Loucy (cell line): ENCODE data around the gene BACH2.

ENCODE experiments used
- H2AFZ ChIP-seq: fragments of 200-600 bp; sonication (generic); 2 replicates; pipeline ENCODE4 v1.6.0; 2016; ENCODE audit warnings: antibody characterized with exemption, mild to moderate bottlenecking, low read length, moderate library complexity
- H3F3A ChIP-seq: fragments of 200-600 bp; 2 replicates; pipeline ENCODE4 v1.6.0; 2016; ENCODE audit warnings: antibody characterized with exemption, low read depth, mild to moderate bottlenecking
- H3K27me3 ChIP-seq: fragments of 200-600 bp; sonication (generic); 2 replicates; pipeline ENCODE4 v1.6.1; 2014; ENCODE audit warnings: low read length, mild to moderate bottlenecking; ENCODE audit not compliant: insufficient read depth, poor library complexity, severe bottlenecking
- H3K36me3 ChIP-seq: fragments of 200-600 bp; sonication (generic); 2 replicates; pipeline ENCODE4 v1.6.1; 2016; ENCODE audit warnings: low read length; ENCODE audit not compliant: insufficient read depth
- H3K4me1 ChIP-seq: fragments of 200-600 bp; sonication (generic); 2 replicates; pipeline ENCODE4 v1.5.1; 2014; ENCODE audit warnings: low read length, mild to moderate bottlenecking; ENCODE audit not compliant: insufficient read depth, poor library complexity, severe bottlenecking
- H3K4me2 ChIP-seq: fragments of 200-600 bp; sonication (generic); 2 replicates; pipeline ENCODE4 v1.6.0; 2014; ENCODE audit warnings: antibody characterized with exemption, low read length, low read depth, mild to moderate bottlenecking; ENCODE audit not compliant: poor library complexity, severe bottlenecking
- H3K4me3 ChIP-seq: fragments of 200-600 bp; sonication (generic); 2 replicates; pipeline ENCODE4 v1.5.1; 2014; ENCODE audit warnings: low read length, mild to moderate bottlenecking, mixed read lengths; ENCODE audit not compliant: poor library complexity, severe bottlenecking
- H3K79me2 ChIP-seq: fragments of 200-600 bp; sonication (generic); 2 replicates; pipeline ENCODE4 v1.6.1; 2014; ENCODE audit warnings: low read length; ENCODE audit not compliant: insufficient read depth
- H3K9ac ChIP-seq: fragments of 200-600 bp; sonication (generic); 2 replicates; pipeline ENCODE4 v1.6.0; 2014; ENCODE audit warnings: mild to moderate bottlenecking, low read depth, low read length, moderate library complexity; ENCODE audit not compliant: poor library complexity, severe bottlenecking
- H3K9me2 ChIP-seq: fragments of 200-600 bp; sonication (generic); replicated peaks from 2 replicates; pipeline ENCODE4 v1.6.1; 2016; ENCODE audit warnings: low read depth, low read length, mixed read lengths
- H3K9me3 ChIP-seq: fragments of 200-600 bp; sonication (generic); 2 replicates; pipeline ENCODE4 v1.6.1; 2014; ENCODE audit warnings: mild to moderate bottlenecking, antibody characterized with exemption, low read length, low read depth; ENCODE audit not compliant: insufficient read depth
- H4K20me1 ChIP-seq: fragments of 200-600 bp; sonication (generic); 2 replicates; pipeline ENCODE4 v1.6.0; 2014; ENCODE audit warnings: antibody characterized with exemption, low read length, mild to moderate bottlenecking; ENCODE audit not compliant: insufficient read depth, poor library complexity, severe bottlenecking
- CTCF ChIP-seq: fragments of 200-600 bp; sonication (generic); conservative IDR thresholded peaks from 2 replicates; pipeline ENCODE4 v1.5.1; 2014; ENCODE audit warnings: mild to moderate bottlenecking, antibody characterized with exemption, low read length
- EZH2phosphoT487 ChIP-seq: fragments of 200-600 bp; IDR thresholded peaks from 2 replicates; pipeline ENCODE4 v1.6.1; 2018; ENCODE audit warnings: antibody characterized with exemption, mild to moderate bottlenecking, moderate library complexity, borderline replicate concordance

BACH2 gene

GRCh38 chr6:89976694-89977020 lies 320.0 kb downstream of the BACH2 start:
- TF ChIP-seq EZH2phosphoT487 (no peak), CTCF (no peak)
- no peaks in the 10 kb centered on the region for H3F3A ChIP-seq
- no peaks in the 10 kb centered on the region for H3K9me2 ChIP-seq
- no peaks in the 10 kb centered on the region for H3K9me3 ChIP-seq
- peaks cover 28% of the 10 kb centered on the region for H3K4me1 ChIP-seq
- no peak overlapping the region for H2AFZ ChIP-seq
- no peak overlapping the region for H3K9ac ChIP-seq
- H3K36me3 ChIP-seq: no peaks in the 10 kb centered on the region
- H3K79me2 ChIP-seq: no peaks in the 10 kb centered on the region
- no peaks in the 10 kb centered on the region for H3K27me3 ChIP-seq
- H4K20me1 ChIP-seq: no peaks in the 10 kb centered on the region
- H3K4me2 ChIP-seq: no peak overlapping the region
- no peak overlapping the region for H3K4me3 ChIP-seq

- no peaks in the 10 kb centered on the region for H3K79me2 ChIP-seq
- no peaks in the 10 kb centered on the region for H3K9me2 ChIP-seq
- H3F3A ChIP-seq: no peaks in the 10 kb centered on the region
- no peaks in the 10 kb centered on the region for H3K9me3 ChIP-seq
- no peak overlapping the region for H3K4me3 ChIP-seq
- no peaks in the 10 kb centered on the region for H4K20me1 ChIP-seq
- H3K36me3 ChIP-seq: no peaks in the 10 kb centered on the region
- H3K4me1 ChIP-seq: peaks cover 28% of the 10 kb centered on the region
- no peaks in the 10 kb centered on the region for H3K27me3 ChIP-seq
- H2AFZ ChIP-seq: no peak overlapping the region
- no peak overlapping the region for H3K4me2 ChIP-seq
- TF ChIP-seq EZH2phosphoT487: no peak
- TF ChIP-seq CTCF: no peak
- no peak overlapping the region for H3K9ac ChIP-seq
Observed at GRCh38 chr6:89975991-89976693, 320.5 kb downstream of the BACH2 start.

GRCh38 chr6:89975366-89975765 lies 321.3 kb downstream of the BACH2 start:
- Histone ChIP-seq H3K27me3 (no peaks in the 10 kb centered on the region), H3K9me2 (no peaks in the 10 kb centered on the region), H3K4me2 (no peak overlapping the region), H3K36me3 (no peaks in the 10 kb centered on the region), H4K20me1 (no peaks in the 10 kb centered on the region), H3K9me3 (no peaks in the 10 kb centered on the region), H3K4me3 (no peak overlapping the region), H3K4me1 (peaks cover 31% of the 10 kb centered on the region), H3K9ac (no peak overlapping the region), H3F3A (no peaks in the 10 kb centered on the region), H2AFZ (no peak overlapping the region), H3K79me2 (no peaks in the 10 kb centered on the region)
- TF ChIP-seq CTCF: no peak
